NCI-H345 treated with DMSO at 0.1 percent for 48 hours (cell line): ENCODE measurements around the gene SMTNL1.

Experiments used
- DNase-seq: peaks from one replicate; lab custom pipeline; 2025; ENCODE audit not compliant: unreplicated experiment; lab: John Stamatoyannopoulos, UW

The SMTNL1 gene

GRCh38 chr11:57586711-57587245 is 49.4 kb downstream of the SMTNL1 start:
- no peak for DNase-seq

- DNase-seq: no peak
These were observed 50.8 kb downstream of the SMTNL1 start for GRCh38 chr11:57588046-57588710.

GRCh38 chr11:57596266-57596885 is 59.0 kb downstream of the SMTNL1 start:
- DNase-seq: no peak

GRCh38 chr11:57597461-57597915 is 60.1 kb downstream of the SMTNL1 start, which contains the start of gene SERPING1:
TSS of gene SERPING1 (plus strand) at chr11:57597685. CDS start at chr11:57598271, 586 bp downstream.
- DNase-seq: no peak

DNA sequence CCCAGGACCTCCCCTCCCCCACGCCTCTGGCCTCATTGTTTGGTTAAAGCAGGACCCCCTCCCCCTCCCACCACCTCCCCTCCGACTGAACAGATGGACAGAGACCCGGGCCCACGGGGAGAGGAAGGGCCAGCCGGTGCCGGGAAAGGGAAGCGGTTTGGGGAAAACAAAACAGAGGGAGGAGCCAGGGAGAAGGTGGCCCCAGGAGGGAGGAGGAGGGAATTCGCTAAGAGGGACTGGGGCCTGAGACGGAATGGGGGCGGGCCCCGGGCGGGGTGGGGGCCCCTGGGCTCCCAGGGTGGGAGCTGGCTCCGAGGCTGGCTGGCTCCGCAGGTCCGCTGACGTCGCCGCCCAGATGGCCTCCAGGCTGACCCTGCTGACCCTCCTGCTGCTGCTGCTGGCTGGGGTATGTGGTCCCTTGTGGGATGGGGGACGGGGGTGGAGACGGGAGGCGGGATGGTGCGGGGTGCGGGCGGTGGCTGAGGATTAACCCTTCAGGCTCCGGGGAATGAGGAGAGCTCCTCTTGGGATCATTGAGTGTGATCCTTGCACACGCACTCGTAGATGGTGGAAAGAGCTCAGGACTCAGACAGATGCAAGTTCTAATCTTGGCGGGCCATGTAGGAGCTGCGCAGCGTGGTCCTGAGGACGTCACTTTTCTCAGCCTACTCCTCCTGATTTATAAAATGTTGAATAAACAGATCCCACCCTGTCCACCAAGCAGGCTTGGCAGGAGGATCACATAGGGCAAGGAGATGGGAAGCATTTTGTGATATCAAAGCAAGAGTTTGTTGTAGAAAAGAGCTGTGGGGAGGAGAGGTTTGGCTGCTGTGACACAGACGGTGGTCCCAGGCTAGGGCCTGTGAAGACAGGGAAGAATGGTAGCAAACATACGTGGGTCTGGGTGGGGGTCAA is 60.8 kb downstream of the SMTNL1 start:
- DNase-seq: no peak

DNA sequence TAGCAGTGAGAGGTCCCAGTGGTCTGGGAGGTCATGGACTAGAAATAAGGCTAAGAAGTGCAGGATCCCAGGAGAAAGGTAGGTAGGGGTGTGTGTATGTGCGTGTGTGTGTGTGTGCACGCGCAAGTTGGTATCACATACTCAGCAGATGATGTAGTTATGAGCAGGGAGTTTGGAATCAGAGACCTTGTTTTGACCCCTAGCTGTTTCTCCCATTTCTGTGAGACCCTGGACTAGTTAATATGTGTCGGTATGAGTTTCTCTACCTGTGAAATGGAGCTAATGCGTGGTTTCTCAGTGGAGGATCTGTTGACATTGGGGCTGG is 61.4 kb downstream of the SMTNL1 start:
- DNase-seq: no peak

DNA sequence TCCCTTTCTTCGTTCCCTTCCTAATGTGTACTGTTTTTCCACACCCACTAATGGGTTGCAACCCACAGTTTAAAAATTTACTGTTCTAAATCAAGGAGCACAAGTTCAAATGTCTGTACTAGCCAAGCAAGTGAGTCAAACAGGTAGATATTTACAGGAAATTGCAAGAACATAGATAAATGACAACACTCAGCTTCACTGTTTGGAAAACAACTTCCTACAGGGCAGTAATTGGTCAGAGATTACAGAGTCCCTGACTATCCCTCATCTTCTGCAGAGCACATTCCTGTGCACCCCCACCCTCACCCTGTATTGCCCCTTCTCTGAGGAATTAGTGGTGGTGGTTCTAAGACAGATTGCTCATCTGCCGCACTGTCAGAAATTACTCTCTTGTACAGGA is 62.0 kb downstream of the SMTNL1 start:
- DNase-seq: no peak
